Astrocyte (in vitro differentiated cells and primary cell): ENCODE data around the gene AGBL4.

Experiments
- EZH2 ChIP-seq: IDR thresholded peaks from 2 replicates; pipeline ENCODE4 v1.6.1; 2012; ENCODE audit warnings: mild to moderate bottlenecking, low read length, inconsistent platforms; ENCODE audit not compliant: insufficient read depth
- TF ChIP-seq, protein P1 (sequence below): IDR thresholded peaks from 2 replicates; pipeline ENCODE4 v1.5.1; 2011; ENCODE audit warnings: low read depth, mild to moderate bottlenecking, inconsistent platforms, low read length, moderate library complexity; ENCODE audit not compliant: insufficient read depth

DNA sequence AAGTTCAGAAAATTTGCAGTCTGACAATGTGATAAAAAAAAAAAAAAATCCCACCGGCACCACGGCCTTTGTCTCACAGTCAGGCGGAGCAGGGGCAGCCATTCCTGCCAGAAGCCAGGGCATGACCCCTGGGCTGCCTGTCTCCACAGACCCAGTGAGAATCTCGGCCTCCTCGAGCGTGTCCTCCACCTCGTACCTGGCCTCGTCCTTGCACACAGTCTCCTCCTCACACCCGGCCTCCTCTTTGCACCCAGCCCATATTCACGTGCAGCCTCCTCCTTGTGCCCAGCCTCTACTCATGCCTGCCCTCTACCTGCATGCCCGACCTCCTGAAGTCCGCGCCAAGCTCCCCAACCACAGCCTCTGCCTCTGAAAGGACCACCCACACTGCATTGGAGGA lies 182.0 kb downstream of the AGBL4 start:
- no peak for TF ChIP-seq EZH2
- TF ChIP-seq, protein P1, sequence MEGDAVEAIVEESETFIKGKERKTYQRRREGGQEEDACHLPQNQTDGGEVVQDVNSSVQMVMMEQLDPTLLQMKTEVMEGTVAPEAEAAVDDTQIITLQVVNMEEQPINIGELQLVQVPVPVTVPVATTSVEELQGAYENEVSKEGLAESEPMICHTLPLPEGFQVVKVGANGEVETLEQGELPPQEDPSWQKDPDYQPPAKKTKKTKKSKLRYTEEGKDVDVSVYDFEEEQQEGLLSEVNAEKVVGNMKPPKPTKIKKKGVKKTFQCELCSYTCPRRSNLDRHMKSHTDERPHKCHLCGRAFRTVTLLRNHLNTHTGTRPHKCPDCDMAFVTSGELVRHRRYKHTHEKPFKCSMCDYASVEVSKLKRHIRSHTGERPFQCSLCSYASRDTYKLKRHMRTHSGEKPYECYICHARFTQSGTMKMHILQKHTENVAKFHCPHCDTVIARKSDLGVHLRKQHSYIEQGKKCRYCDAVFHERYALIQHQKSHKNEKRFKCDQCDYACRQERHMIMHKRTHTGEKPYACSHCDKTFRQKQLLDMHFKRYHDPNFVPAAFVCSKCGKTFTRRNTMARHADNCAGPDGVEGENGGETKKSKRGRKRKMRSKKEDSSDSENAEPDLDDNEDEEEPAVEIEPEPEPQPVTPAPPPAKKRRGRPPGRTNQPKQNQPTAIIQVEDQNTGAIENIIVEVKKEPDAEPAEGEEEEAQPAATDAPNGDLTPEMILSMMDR: no peak
